ENCODE results near the gene SHTN1. TPM values are rescaled to one million over a fixed set of nuclear protein-coding genes. Genes with fewer than 3 reads are reported as not detected.

SHTN1 gene
- total and polyA plus RNA-seq, 2 donors (not counting 1 experiment from before 2014, with no cell fraction given): 0.06 to 0.34 TPM

GRCh38 chr10:116913695-116914094, 91.3 kb downstream of the SHTN1 start:
- ChIA-PET POLR2A (no interaction called here), CTCF (no interaction called here)
- no peak overlapping the region for H3K4me3 ChIP-seq (ENCODE audit: control extremely low read depth in 1 of 5, extremely low read depth in 1 of 5, insufficient read depth in 1 of 5, low read depth in 2 of 5, low read length in 4 of 5)
- H3K27me3 ChIP-seq (replicated peaks in 1 of 4; ENCODE audit: control extremely low read depth in 1 of 4, control insufficient read depth in 3 of 4, insufficient read depth in 4 of 4, low read length in 3 of 4): no peaks in the 10 kb centered on the region
- Mint-ChIP-seq H3K27ac (no peak overlapping the region), H3K9me3 (ENCODE audit: insufficient read depth) (no peaks in the 10 kb centered on the region), H3K4me3 (no peak overlapping the region), H3K4me1 (no peaks in the 10 kb centered on the region), H3K27me3 (no peaks in the 10 kb centered on the region)
- no peak overlapping the region for H3K27ac ChIP-seq (ENCODE audit: low read length in 2 of 2)
- H3K4me2 ChIP-seq (replicated peaks; ENCODE audit: low read depth, low read length, poor library complexity, severe bottlenecking): no peak overlapping the region
- H3K79me2 ChIP-seq (ENCODE audit: control insufficient read depth, insufficient read depth, low read length): no peaks in the 10 kb centered on the region
- no peak overlapping the region for H2AFZ ChIP-seq (ENCODE audit: insufficient read depth, low read depth, low read length, poor library complexity, severe bottlenecking)
- H3K9ac ChIP-seq (ENCODE audit: low read length): no peak overlapping the region
- no peaks in the 10 kb centered on the region for H4K20me1 ChIP-seq (ENCODE audit: control insufficient read depth, insufficient read depth, low read length, poor library complexity, severe bottlenecking)
- no peaks in the 10 kb centered on the region for H3K9me3 ChIP-seq (ENCODE audit: control extremely low read depth in 1 of 3, control insufficient read depth in 2 of 3, insufficient read depth in 1 of 3, low read length in 2 of 3)
- intact Hi-C loops (cut with micrococcal nuclease): no loop called here
- no peak for DNase-seq
- WGBS (ENCODE audit: insufficient coverage): no CpG with 5 or more reads among the region's 1 CpG
- TF ChIP-seq EZH2 (IDR thresholded peaks at IDR 0.05; ENCODE audit: borderline replicate concordance, insufficient read depth, low read depth, low read length, poor library complexity, severe bottlenecking) (no peak), CTCF (IDR thresholded peaks at IDR 0.05) (no peak)
- H3K36me3 ChIP-seq (replicated peaks in 1 of 2; ENCODE audit: control extremely low read depth in 1 of 2, control insufficient read depth in 1 of 2, extremely low read depth in 1 of 2, insufficient read depth in 2 of 2, low read length in 1 of 2): no peaks in the 10 kb centered on the region
- H3K4me1 ChIP-seq (ENCODE audit: control insufficient read depth in 2 of 2, insufficient read depth in 2 of 2, low read length in 2 of 2): no peaks in the 10 kb centered on the region
- no peak for ATAC-seq (ENCODE audit: low read depth)

- ChIA-PET CTCF (no interaction called here), POLR2A (no interaction called here)
- WGBS (ENCODE audit: insufficient coverage): 86% methylated on average over 1 of the region's 1 CpG
- no peaks in the 10 kb centered on the region for H3K36me3 ChIP-seq (replicated peaks in 1 of 2; ENCODE audit: control extremely low read depth in 1 of 2, control insufficient read depth in 1 of 2, extremely low read depth in 1 of 2, insufficient read depth in 2 of 2, low read length in 1 of 2)
- intact Hi-C loops (cut with micrococcal nuclease): no loop called here
- no peak overlapping the region for H3K4me2 ChIP-seq (replicated peaks; ENCODE audit: low read depth, low read length, poor library complexity, severe bottlenecking)
- no peaks in the 10 kb centered on the region for H3K79me2 ChIP-seq (ENCODE audit: control insufficient read depth, insufficient read depth, low read length)
- no peak for DNase-seq
- no peak overlapping the region for H3K27ac Mint-ChIP-seq
- H3K27me3 ChIP-seq (replicated peaks in 1 of 4; ENCODE audit: control extremely low read depth in 1 of 4, control insufficient read depth in 3 of 4, insufficient read depth in 4 of 4, low read length in 3 of 4): no peaks in the 10 kb centered on the region
- H3K4me3 ChIP-seq (ENCODE audit: control extremely low read depth in 1 of 5, extremely low read depth in 1 of 5, insufficient read depth in 1 of 5, low read depth in 2 of 5, low read length in 4 of 5): no peak overlapping the region
- ATAC-seq (ENCODE audit: low read depth): no peak
- no peaks in the 10 kb centered on the region for H3K9me3 ChIP-seq (ENCODE audit: control extremely low read depth in 1 of 3, control insufficient read depth in 2 of 3, insufficient read depth in 1 of 3, low read length in 2 of 3)
- no peak for TF ChIP-seq EZH2 (IDR thresholded peaks at IDR 0.05; ENCODE audit: borderline replicate concordance, insufficient read depth, low read depth, low read length, poor library complexity, severe bottlenecking)
- TF ChIP-seq CTCF (IDR thresholded peaks at IDR 0.05): no peak
- H3K4me1 ChIP-seq (ENCODE audit: control insufficient read depth in 2 of 2, insufficient read depth in 2 of 2, low read length in 2 of 2): no peaks in the 10 kb centered on the region
- H3K27me3 Mint-ChIP-seq: no peaks in the 10 kb centered on the region
- no peak overlapping the region for H3K27ac ChIP-seq (ENCODE audit: low read length in 2 of 2)
- no peaks in the 10 kb centered on the region for H3K4me1 Mint-ChIP-seq
- H2AFZ ChIP-seq (ENCODE audit: insufficient read depth, low read depth, low read length, poor library complexity, severe bottlenecking): no peak overlapping the region
- H3K4me3 Mint-ChIP-seq: no peak overlapping the region
- H3K9ac ChIP-seq (ENCODE audit: low read length): no peak overlapping the region
- H4K20me1 ChIP-seq (ENCODE audit: control insufficient read depth, insufficient read depth, low read length, poor library complexity, severe bottlenecking): no peaks in the 10 kb centered on the region
- H3K9me3 Mint-ChIP-seq (ENCODE audit: insufficient read depth): no peaks in the 10 kb centered on the region
Measured at GRCh38 chr10:116912162-116912561, 92.8 kb downstream of the SHTN1 start.

Measured in B cell (primary cell).